ENCODE measurements around the gene FZR1. TPM values are rescaled to one million over a fixed set of nuclear protein-coding genes. Genes with fewer than 3 reads are reported as not detected.

The FZR1 gene
- total RNA-seq, 1 experiment from 2014 or later = 51.4 TPM

GRCh38 chr19:3469638-3470499 lies 36.2 kb upstream of the FZR1 start:
- TF ChIP-seq CTCF (conservative IDR thresholded peaks at IDR 0.05) = no peak
- peaks cover 11 to 17% of the 10 kb centered on the region in 2 experiments for H3K9me3 Mint-ChIP-seq
- H3K27ac Mint-ChIP-seq = peak overlapping the region in 1 of 3 experiments; percentile 13; a peak in 1 of 7 replicates
- Histone ChIP-seq H3K4me2 (ENCODE audit: insufficient read depth, insufficient read length, low read length) (no peak overlapping the region), H3K14ac (ENCODE audit: insufficient read depth, low read length) (no peak overlapping the region), H4K8ac (replicated peaks; ENCODE audit: insufficient read length, low read depth, low read length) (no peak overlapping the region), H2BK20ac (ENCODE audit: low read depth, low read length, poor library complexity, severe bottlenecking) (no peak overlapping the region), H2BK12ac (ENCODE audit: insufficient read length, low read depth, low read length) (no peak overlapping the region), H3T11ph (ENCODE audit: low read length) (no peak overlapping the region), H2AFZ (ENCODE audit: low read length) (no peak overlapping the region), H4K91ac (ENCODE audit: insufficient read length, low read depth, low read length) (no peak overlapping the region), H4K5ac (ENCODE audit: insufficient read length, low read depth, low read length) (no peak overlapping the region), H3K23ac (ENCODE audit: insufficient read length, low read depth, low read length) (no peak overlapping the region), H2AK5ac (ENCODE audit: insufficient read length, low read length) (no peak overlapping the region), H3K9ac (ENCODE audit: extremely low read depth, insufficient read length, low read length) (no peak overlapping the region), H3K27me3 (ENCODE audit: insufficient read depth, low read length) (peaks cover 6% of the 10 kb centered on the region; the same call in 1 of the 2 replicates), H3K4ac (ENCODE audit: low read depth, low read length) (no peak overlapping the region), H3K27ac (ENCODE audit: insufficient read length, low read depth, low read length) (no peak overlapping the region), H3K4me1 (ENCODE audit: insufficient read depth, low read length) (no peaks in the 10 kb centered on the region), H2BK120ac (ENCODE audit: low read depth, low read length, poor library complexity, severe bottlenecking) (no peak overlapping the region), H3K18ac (ENCODE audit: insufficient read length, low read depth, low read length) (no peak overlapping the region), H3K9me3 (ENCODE audit: control insufficient read depth, low read depth, low read length) (no peaks in the 10 kb centered on the region), H3K23me2 (ENCODE audit: insufficient read length, low read depth, low read length, poor library complexity, severe bottlenecking) (no peaks in the 10 kb centered on the region), H3K56ac (ENCODE audit: insufficient read length, low read depth, low read length) (no peak overlapping the region), H3K79me2 (ENCODE audit: insufficient read depth, low read length) (no peaks in the 10 kb centered on the region), H2BK5ac (ENCODE audit: insufficient read length, low read length) (no peak overlapping the region), H3K79me1 (ENCODE audit: insufficient read depth, low read depth, low read length, poor library complexity, severe bottlenecking) (no peaks in the 10 kb centered on the region), H2BK15ac (ENCODE audit: low read depth, low read length) (no peak overlapping the region), H4K20me1 (ENCODE audit: control insufficient read depth, insufficient read depth, insufficient read length) (no peaks in the 10 kb centered on the region)
- peaks cover 0 to 4% (median 0%) of the 10 kb centered on the region in 3 experiments; a peak in 2 of 7 replicates for H3K36me3 Mint-ChIP-seq (ENCODE audit: insufficient read depth in 1 of 3, low read depth in 3 of 3)
- peaks cover 4 to 10% of the 10 kb centered on the region in 2 experiments; a peak in 3 of 4 replicates for H3K4me1 Mint-ChIP-seq
- H3K4me3 Mint-ChIP-seq = no peak overlapping the region
- peaks cover 62% of the 10 kb centered on the region for H3K27me3 Mint-ChIP-seq (ENCODE audit: low read depth)
- no CpG with 5 or more reads among the region's 14 CpGs for WGBS (ENCODE audit: extremely low coverage, insufficient read length, low lambda C conversion rate)
- DNase-seq = no peak

Data from H9 (cell line).